Eye (tissue), 1 donor: ENCODE measurements around the gene PLPP4.

Experiments
- DNase-seq: peaks from one replicate; pipeline ENCODE4 v3.0.0-alpha.2; 2015

PLPP4 gene

DNA sequence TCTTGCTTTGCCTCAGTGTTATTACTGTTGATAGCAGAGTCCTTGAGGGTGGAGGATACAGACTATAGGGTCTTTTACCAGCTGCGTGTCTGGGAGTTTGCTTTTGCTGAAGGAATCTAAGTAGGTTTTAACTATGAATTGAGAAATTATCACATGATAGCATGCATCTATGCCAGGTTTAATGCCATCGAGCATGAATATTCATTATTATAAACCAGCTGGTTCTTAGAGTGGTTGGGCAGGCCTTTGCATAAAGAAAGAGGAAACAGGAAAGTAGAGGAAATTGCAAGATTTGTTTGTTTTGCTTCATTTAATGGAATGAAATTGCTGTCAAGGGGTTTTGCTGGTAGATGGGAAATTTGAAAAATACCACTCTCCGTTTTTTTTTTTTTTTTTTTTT lies 70.7 kb downstream of the PLPP4 start:
- no peak for DNase-seq

DNA sequence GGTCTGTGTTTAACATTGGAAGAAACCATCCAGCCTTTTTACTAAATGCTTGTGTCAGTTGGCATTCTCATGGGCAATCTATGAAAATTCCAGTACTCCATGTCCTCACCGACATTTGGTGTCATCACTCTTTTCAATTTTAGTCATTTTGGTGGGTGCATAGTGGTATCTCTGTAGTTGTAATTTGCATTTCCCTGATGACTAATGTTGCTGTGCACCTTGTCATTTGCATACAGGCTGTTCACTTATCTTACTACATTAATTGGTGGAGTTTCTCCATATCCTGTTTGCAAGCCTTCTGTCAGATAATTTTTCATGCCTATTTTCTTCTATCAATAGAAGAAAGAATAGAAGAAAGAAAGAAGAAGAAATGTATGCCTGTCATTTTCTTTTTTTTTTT lies 73.7 kb downstream of the PLPP4 start:
- DNase-seq = no peak

GRCh38 chr10:120538091-120538490 lies 81.1 kb downstream of the PLPP4 start:
- DNase-seq = no peak

DNA sequence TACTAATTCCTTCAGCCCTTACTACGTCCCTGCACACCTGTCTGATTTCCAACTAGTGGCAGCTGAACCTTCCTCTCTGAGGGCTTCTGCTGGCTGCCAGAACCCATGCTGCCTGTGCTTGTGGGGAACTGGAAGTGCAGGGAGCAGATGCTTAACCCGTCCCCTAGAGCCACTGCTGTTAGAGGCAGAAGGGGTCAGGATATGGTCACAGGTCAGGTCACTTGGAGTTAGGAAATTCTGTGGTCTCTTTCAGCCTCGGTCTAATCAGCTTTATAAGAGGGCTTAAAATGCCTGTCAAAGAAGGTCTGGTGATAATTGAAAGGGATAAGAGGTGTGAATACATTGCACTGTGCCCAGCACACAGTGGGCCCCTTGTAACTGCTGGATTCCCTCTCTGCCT lies 82.0 kb downstream of the PLPP4 start:
- no peak for DNase-seq

- DNase-seq = peak; percentile 63
Measured at GRCh38 chr10:120540486-120540885, 83.5 kb downstream of the PLPP4 start.

DNA sequence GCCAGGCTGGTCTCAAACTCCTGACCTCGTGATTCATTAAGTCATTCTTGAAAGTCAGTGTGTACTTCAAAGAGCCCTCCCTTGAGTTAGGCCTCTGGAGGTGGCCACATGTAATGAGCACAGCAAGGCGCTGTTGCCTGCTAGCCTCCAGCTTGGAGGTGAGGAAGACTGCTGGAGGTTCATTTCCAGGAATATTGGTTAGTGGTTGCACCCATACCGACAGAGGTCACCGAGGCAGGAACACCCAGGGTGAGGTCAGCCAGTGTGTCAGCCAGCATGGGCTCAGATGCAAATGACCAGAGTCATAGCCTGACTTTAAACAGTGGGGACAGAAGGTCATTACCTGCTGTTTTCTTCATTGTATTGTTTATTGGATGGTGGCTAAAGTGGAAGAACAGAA lies 85.0 kb downstream of the PLPP4 start:
- no peak for DNase-seq

DNA sequence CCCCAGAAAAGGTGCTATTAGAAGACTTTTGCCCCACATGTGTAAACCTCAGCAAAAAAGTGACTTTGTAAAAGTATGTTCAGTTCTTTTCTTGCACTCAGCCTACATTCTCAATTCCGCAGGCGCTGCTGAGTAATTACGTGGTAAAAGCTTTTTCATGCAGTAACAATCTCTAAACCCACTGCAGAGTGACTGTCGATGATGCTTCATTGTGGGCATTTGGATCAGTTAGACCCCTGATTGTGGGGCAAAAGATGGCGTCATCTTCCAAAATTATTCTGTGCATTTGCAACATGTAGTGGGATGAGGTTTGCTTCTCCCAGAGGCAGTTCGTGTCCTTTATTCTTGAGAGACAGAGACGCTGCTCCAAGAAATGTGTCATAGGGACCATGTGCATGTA lies 85.6 kb downstream of the PLPP4 start:
- no peak for DNase-seq

DNA sequence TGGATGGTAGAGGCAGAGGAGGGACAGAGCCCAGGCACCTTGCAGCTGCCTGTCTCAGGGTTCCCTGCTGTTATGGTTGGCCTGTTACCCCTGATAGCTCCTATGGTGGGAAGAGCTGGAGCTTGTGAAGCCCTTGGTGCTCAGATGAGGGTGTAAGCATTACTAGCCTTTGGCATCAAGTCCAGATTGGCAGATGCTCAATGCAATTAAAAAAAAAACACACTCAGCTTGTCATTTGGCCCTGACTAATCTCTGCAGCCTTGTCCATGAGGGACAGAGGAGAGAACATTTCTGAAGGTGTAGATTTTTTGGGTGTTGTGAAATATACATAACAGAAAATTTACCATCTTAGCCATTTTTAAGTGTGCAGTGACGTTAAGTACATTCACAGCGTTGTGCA lies 86.3 kb downstream of the PLPP4 start:
- DNase-seq = no peak

GRCh38 chr10:120548210-120548609 lies 91.2 kb downstream of the PLPP4 start:
- no peak for DNase-seq

GRCh38 chr10:120552262-120552661 lies 95.2 kb downstream of the PLPP4 start:
- DNase-seq = no peak

- no peak for DNase-seq
Measured at GRCh38 chr10:120553911-120554310, 96.9 kb downstream of the PLPP4 start.

DNA sequence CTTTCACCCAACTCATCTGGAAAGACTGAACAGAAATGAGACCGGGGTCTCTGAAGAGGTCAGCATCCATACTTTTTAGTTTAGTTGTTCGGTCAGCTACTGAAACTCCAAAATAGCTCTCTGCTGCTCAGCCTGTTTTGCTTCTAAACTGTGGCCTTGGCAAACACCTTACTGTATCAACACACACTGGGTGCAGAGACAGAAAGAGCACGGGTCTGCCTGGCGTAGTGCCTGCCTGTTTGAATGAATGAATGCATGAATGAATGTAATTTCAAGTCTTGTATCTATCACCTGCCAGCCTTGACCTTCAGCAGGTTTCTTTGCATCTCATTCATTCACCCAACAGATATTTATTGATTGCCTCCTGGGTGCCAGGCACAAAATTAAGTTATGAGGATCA lies 98.4 kb downstream of the PLPP4 start:
- DNase-seq = no peak

- DNase-seq = peak; percentile 22
Measured at GRCh38 chr10:120555842-120556532, 99.0 kb downstream of the PLPP4 start.

DNA sequence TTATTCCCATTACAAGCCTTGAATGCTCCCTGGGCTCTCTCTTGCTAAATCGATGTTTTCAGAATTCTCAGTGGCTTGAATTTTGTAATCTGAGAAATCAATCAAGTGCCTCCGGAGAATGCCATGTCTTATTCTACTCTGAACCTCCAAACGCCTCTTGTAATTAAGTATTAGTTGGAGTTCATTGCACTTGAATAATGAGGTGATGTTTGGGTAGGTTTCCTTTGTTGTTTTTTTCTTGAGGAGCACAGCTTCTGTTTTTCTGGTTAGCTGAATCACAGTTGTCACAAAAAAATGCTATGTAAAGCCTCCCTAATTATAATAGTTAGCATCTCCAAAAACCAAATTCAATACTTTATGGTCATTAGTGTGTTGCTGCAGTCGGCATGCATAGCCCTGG lies 100.3 kb downstream of the PLPP4 start:
- DNase-seq = peak; percentile 84

DNA sequence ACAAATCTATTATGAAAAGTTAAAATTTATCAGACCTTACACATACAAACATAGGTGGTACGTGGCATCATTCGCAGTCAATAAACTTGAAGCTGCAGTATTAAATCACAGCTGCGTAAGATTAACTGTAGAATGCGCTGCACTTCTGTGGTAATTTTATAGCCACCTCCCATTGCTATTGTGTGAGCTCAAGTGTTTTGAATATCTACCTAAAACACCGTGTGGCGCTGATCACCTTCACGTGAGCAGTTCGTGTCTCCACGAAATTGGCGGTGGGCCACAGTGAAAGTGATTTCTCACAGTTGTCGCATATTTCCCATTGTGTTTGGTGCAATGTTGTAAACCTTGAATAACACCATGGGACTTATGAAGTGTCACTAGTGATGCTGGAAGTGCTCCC lies 102.8 kb downstream of the PLPP4 start:
- DNase-seq = no peak

DNA sequence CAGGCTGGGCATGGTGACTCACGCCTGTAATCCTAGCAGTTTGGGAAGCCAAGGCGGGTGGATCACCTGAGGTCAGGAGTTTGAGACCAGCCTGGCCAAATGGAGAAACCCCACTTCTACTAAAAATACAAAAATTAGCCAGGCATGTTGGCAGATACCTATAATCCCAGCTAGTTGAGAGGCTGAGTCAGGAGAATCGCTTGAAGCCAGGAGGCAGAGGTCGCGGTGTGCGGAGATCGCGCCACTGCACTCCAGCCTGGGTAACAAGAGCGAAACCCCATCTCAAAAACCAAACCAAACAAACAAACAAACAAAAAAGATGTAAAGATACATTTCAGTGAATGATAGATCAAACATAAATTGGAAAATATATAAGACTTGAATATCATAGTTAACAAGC lies 105.9 kb downstream of the PLPP4 start:
- no peak for DNase-seq

DNA sequence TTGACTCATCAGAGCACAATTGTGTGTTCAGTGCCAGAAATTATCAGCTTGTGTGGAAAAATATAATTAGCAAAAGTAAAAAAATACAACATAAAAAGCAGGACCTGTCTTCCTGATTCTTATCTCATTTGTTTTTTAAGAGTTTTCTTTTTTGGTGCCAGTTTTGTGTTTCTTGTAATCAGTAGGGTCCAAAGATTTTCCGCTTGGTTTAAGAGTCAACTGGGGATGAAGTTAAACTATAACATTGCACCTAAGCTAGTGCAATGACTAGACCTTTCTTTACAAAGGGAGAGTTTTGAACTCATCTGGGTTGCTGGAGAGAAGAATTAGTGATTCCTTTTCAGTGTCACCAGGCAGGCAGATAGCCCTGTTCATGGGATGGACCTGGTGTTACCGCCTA lies 113.4 kb downstream of the PLPP4 start:
- DNase-seq = no peak

DNA sequence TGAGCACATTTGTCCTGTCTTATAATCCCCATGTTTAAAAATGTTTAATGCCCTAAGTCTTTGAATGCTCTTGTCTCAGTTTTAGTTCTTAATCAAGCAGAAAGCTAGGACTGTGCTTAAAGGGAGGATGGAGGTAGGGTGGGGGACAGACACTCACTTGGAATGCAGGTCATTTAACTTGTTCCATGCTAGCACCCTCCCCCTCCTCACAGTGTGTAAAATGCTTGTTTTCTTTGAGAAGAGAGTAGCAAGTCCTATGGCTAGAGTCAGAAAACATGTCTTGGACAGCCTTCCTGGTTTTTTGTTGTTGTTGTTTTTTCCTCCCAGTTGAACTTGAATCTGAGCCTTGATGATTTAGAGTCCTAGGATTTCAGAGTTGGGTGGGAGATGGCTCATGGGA lies 114.2 kb downstream of the PLPP4 start:
- no peak for DNase-seq

DNA sequence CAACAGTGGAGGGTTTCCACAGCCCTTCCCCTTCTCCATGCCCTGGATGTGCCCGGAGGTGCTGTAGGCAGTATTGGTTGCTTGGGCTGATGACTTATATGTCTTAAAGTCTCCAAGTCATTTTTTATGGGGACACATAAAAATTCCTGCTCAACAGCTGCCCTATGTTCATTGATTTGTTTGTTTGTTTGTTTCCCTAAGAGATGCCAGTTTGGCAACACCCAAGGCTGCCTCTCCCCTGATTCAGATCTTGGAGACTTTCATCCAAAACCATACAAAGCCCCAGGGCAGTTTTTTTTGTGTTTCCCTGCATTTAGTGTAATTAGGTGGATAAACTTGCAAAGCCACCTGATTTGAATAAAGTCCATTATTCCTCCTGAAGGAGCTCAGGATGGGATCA lies 115.3 kb downstream of the PLPP4 start:
- no peak for DNase-seq

GRCh38 chr10:120573355-120573754 lies 116.3 kb downstream of the PLPP4 start:
- no peak for DNase-seq

DNA sequence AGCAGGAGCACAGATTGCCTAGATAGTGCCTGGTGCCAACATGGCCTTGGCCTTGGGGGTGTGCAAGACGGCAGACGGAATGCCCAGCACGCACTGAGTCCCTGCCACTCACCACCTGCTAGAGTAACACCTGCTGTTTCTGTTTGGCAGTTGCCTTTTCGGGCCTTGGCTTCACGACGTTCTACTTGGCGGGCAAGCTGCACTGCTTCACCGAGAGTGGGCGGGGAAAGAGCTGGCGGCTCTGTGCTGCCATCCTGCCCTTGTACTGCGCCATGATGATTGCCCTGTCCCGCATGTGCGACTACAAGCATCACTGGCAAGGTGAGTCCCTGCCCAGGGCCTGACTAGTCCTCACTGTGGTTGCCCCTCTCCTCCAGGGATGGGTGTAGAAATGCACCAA lies 118.0 kb downstream of the PLPP4 start:
- DNase-seq = no peak

- DNase-seq = no peak
Measured at GRCh38 chr10:120575411-120575810, 118.4 kb downstream of the PLPP4 start.

DNA sequence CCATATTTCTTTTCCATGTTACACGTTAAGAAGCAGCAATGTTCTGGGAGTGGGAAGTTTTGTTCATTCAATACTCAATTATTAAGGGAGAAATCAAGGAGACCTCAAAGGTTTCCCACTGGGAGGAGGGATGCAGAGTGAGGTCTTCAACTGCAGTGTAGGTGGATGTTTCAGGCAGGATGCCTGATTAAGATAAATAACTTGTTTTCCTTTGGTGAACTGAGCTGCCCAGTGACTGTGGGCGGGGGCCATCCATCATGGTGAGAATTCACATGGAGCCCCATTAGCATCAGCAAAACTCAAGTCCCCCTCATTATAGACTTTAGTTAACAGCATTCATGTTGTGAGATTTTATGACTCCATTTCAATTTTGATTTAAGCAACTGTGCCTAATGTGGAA lies 121.1 kb downstream of the PLPP4 start:
- DNase-seq = no peak

DNA sequence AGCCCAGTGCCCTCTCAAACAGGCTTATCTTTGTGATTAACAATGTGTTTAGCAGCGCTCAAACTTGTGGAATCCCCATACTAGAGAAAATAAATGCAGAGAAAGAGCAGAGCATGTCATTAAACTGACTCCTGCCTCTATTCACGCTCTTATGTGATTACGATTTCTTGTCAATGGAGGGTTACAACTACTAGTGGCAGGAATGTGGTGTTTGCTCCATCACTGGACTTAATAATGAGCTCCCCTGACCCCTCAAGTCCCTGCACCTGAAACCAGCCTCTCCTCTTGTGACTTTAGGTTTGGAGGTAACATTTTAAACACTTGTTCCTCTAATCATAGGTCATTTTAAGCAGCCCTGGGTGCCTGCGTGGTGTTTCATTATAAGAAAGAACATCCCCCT lies 121.9 kb downstream of the PLPP4 start:
- DNase-seq = no peak
